IMR-90 (cell line): ENCODE data around the gene PRIMA1. TPM values are rescaled to one million over a fixed set of nuclear protein-coding genes. Genes with fewer than 3 reads are reported as not detected.

Source experiments
- ATAC-seq: fragments of 200-7000 bp; cut with Tn5 transposase; 2 replicates; pipeline ENCODE4 v1.9.1; 2020; ENCODE audit warnings: low read depth, mild to moderate bottlenecking, moderate library complexity
- BruUV-seq: library from RNA; stranded (reverse); fragments of 400-500 nt; replicated peaks from 2 replicates; lab custom pipeline; 2021; lab: Mats Ljungman, UMichigan
- CTCF ChIA-PET: fragments of 300-600 bp; formaldehyde crosslinking; extraction: SDS; loops from one replicate; lab custom pipeline; 2021; ENCODE audit warnings: antibody characterized with exemption; lab: Yijun Ruan, JAX
- POLR2A ChIA-PET: fragments of 300-600 bp; sonication (Branson Sonifier 250); formaldehyde crosslinking; loops from one replicate; lab custom pipeline; 2022; ENCODE audit warnings: antibody characterized with exemption; ENCODE audit not compliant: unreplicated experiment; lab: Charles Lee
- DNase-seq: peaks from one replicate; pipeline ENCODE4 v3.0.0; 2013
- H2AFZ ChIP-seq: replicated peaks from 2 replicates; pipeline ENCODE3; 2013; ENCODE audit warnings: low read length, mild to moderate bottlenecking; ENCODE audit not compliant: poor library complexity
- H2AK5ac ChIP-seq: 2 replicates; pipeline ENCODE4 v1.6.1; 2013; ENCODE audit warnings: low read depth, low read length, inconsistent platforms
- H2AK9ac ChIP-seq: replicated peaks from 2 replicates; pipeline ENCODE3; 2013; ENCODE audit warnings: mild to moderate bottlenecking, low read depth, low read length, moderate library complexity; ENCODE audit not compliant: poor library complexity
- H2BK120ac ChIP-seq: 2 replicates; pipeline ENCODE4 v1.6.1; 2013; ENCODE audit warnings: low read depth, low read length, inconsistent platforms
- H2BK15ac ChIP-seq: 3 replicates; pipeline ENCODE4 v1.6.1; 2013; ENCODE audit warnings: low read depth, low read length, inconsistent platforms
- H2BK20ac ChIP-seq: 2 replicates; pipeline ENCODE4 v1.6.1; 2013; ENCODE audit warnings: low read depth, mild to moderate bottlenecking, inconsistent platforms, low read length, moderate library complexity
- H2BK5ac ChIP-seq: 2 replicates; pipeline ENCODE4 v1.6.1; 2013; ENCODE audit warnings: mild to moderate bottlenecking, low read depth, low read length, inconsistent platforms; ENCODE audit not compliant: poor library complexity, severe bottlenecking
- H3K14ac ChIP-seq: replicated peaks from 2 replicates; pipeline ENCODE4 v1.6.1; 2013; ENCODE audit warnings: low read depth, low read length, inconsistent platforms
- H3K18ac ChIP-seq: 2 replicates; pipeline ENCODE4 v1.6.1; 2013; ENCODE audit warnings: low read depth, low read length, control low read depth
- H3K23ac ChIP-seq: 2 replicates; pipeline ENCODE4 v1.6.1; 2013; ENCODE audit warnings: low read depth, low read length, inconsistent platforms
- H3K27ac ChIP-seq: 2 replicates; pipeline ENCODE4 v1.5.1; 2013; ENCODE audit warnings: mild to moderate bottlenecking, control low read depth, low read length; ENCODE audit not compliant: insufficient read depth
- H3K27me3 ChIP-seq: 2 replicates; pipeline ENCODE4 v1.6.1; 2013; ENCODE audit warnings: low read length; ENCODE audit not compliant: control insufficient read depth, insufficient read depth
- H3K36me3 ChIP-seq: 2 replicates; pipeline ENCODE4 v1.6.1; 2013; ENCODE audit warnings: low read length, mixed read lengths; ENCODE audit not compliant: control insufficient read depth, insufficient read depth
- H3K4ac ChIP-seq: 2 replicates; pipeline ENCODE4 v1.6.1; 2013; ENCODE audit warnings: low read depth, low read length, inconsistent platforms
- H3K4me1 ChIP-seq: 2 replicates; pipeline ENCODE4 v1.6.1; 2013; ENCODE audit warnings: low read length, mixed read lengths; ENCODE audit not compliant: control insufficient read depth, insufficient read depth
- H3K4me2 ChIP-seq: 2 replicates; pipeline ENCODE4 v1.6.1; 2013; ENCODE audit warnings: low read depth, mild to moderate bottlenecking, control low read depth, low read length, moderate library complexity
- H3K4me3 ChIP-seq: 2 replicates; pipeline ENCODE4 v1.5.1; 2013; ENCODE audit warnings: low read depth, mild to moderate bottlenecking, control low read depth, low read length, moderate library complexity; ENCODE audit not compliant: insufficient read depth
- H3K56ac ChIP-seq: 2 replicates; pipeline ENCODE4 v1.6.1; 2013; ENCODE audit warnings: low read length, inconsistent platforms; ENCODE audit not compliant: insufficient read depth; ENCODE audit errors: extremely low read depth
- H3K79me1 ChIP-seq, 2 experiments: 2 replicates each; pipeline ENCODE4 v1.6.1; 2013; ENCODE audit warnings: low read length in 2 of 2, inconsistent platforms in 1 of 2, low read depth in 1 of 2
- H3K9ac ChIP-seq: 2 replicates; pipeline ENCODE4 v1.6.1; 2013; ENCODE audit warnings: low read depth, low read length, control low read depth
- H3K9me1 ChIP-seq: 2 replicates; pipeline ENCODE4 v1.6.1; 2013; ENCODE audit warnings: low read length, inconsistent platforms; ENCODE audit not compliant: insufficient read depth
- H3K9me3 ChIP-seq: 2 replicates; pipeline ENCODE4 v1.6.1; 2013; ENCODE audit warnings: low read length; ENCODE audit not compliant: control insufficient read depth, insufficient read depth
- H4K20me1 ChIP-seq: 2 replicates; pipeline ENCODE4 v1.6.1; 2013; ENCODE audit warnings: low read length, inconsistent platforms; ENCODE audit not compliant: insufficient read depth
- H4K5ac ChIP-seq: 2 replicates; pipeline ENCODE4 v1.6.1; 2013; ENCODE audit warnings: mild to moderate bottlenecking, low read depth, low read length, control low read depth
- H4K8ac ChIP-seq, 2 experiments: 2 replicates each; pipeline ENCODE4 v1.6.1; 2013; ENCODE audit warnings: low read depth in 2 of 2, low read length in 2 of 2, control low read depth in 1 of 2, inconsistent platforms in 1 of 2
- H4K91ac ChIP-seq: 2 replicates; pipeline ENCODE4 v1.6.1; 2013; ENCODE audit warnings: low read depth, low read length, inconsistent platforms; ENCODE audit not compliant: insufficient read depth
- BHLHE40 ChIP-seq: fragments of 150-350 bp; IDR thresholded peaks from 2 replicates; pipeline ENCODE4 v1.6.1; 2016; ENCODE audit warnings: mild to moderate bottlenecking, low read depth, low read length
- CEBPB ChIP-seq: IDR thresholded peaks from 2 replicates; pipeline ENCODE4 v1.6.1; 2012; ENCODE audit warnings: low read depth, low read length, improper control_type of control experiment
- CHD1 ChIP-seq: IDR thresholded peaks from 2 replicates; pipeline ENCODE4 v1.6.1; 2012; ENCODE audit warnings: low read depth, low read length, improper control_type of control experiment
- FOS ChIP-seq: fragments of 150-350 bp; IDR thresholded peaks from 2 replicates; pipeline ENCODE4 v1.6.1; 2016; ENCODE audit warnings: low read depth, low read length
- MAFK ChIP-seq: IDR thresholded peaks from 2 replicates; pipeline ENCODE4 v1.6.1; 2012; ENCODE audit warnings: low read depth, low read length, improper control_type of control experiment
- MAZ ChIP-seq: IDR thresholded peaks from 2 replicates; pipeline ENCODE4 v1.6.1; 2012; ENCODE audit warnings: low read depth, mild to moderate bottlenecking, low read length, improper control_type of control experiment, moderate library complexity, borderline replicate concordance
- NFE2L2 ChIP-seq: fragments of 150-350 bp; IDR thresholded peaks from 2 replicates; pipeline ENCODE4 v1.6.1; 2016; ENCODE audit warnings: low read depth, mild to moderate bottlenecking, low read length
- POLR2A ChIP-seq: IDR thresholded peaks from 2 replicates; pipeline ENCODE4 v1.6.1; 2012; ENCODE audit warnings: mild to moderate bottlenecking, low read depth, low read length
- RAD21 ChIP-seq: IDR thresholded peaks from 2 replicates; pipeline ENCODE4 v1.6.1; 2012; ENCODE audit warnings: low read length, improper control_type of control experiment
- RCOR1 ChIP-seq: IDR thresholded peaks from 2 replicates; pipeline ENCODE4 v1.6.1; 2012; ENCODE audit warnings: mild to moderate bottlenecking, low read length, improper control_type of control experiment; ENCODE audit not compliant: insufficient replicate concordance
- RFX5 ChIP-seq: IDR thresholded peaks from 2 replicates; pipeline ENCODE4 v1.8.0; 2012; ENCODE audit warnings: low read depth, mild to moderate bottlenecking, low read length, moderate library complexity
- WGBS, 2 experiments: methylation state at CpG; one replicate each; pipeline versions ENCODE4 v1.1.5 to v1.1.7; 2013; ENCODE audit warnings: missing lambda C conversion rate in 2 of 2; ENCODE audit not compliant: insufficient read length in 1 of 2; ENCODE audit errors: extremely low coverage in 2 of 2; 5-methylcytosine and 5-hydroxymethylcytosine counted together
- dilution Hi-C: fragments of 300-500 bp; cut with HindIII; formaldehyde crosslinking; loops from one replicate; pipeline ENCODE4 v1.14.3; 2018; ENCODE audit warnings: low sequenced_read_pairs; ENCODE audit not compliant: unreplicated experiment
- in situ Hi-C: fragments of 300-500 bp; cut with MboI; formaldehyde crosslinking; loops from 3 replicates; pipeline ENCODE4 v1.14.3; 2019; ENCODE audit warnings: low sequenced_read_pairs, inconsistent platforms, mixed read lengths
- intact Hi-C: fragments of 100-400 bp; cut with micrococcal nuclease; formaldehyde crosslinking; loops from 2 replicates; pipeline ENCODE4 v1.10.0; 2022
- polyA plus RNA-seq, 3 experiments: library from polyadenylated mRNA; depleted of rRNA; stranded (reverse); fragments of >200 nt; gene quantifications; 2 replicates each; pipeline ENCODE4 v1.2.3, GENCODE V29; 2012; ENCODE audit warnings: low replicate concordance in 1 of 3
- total RNA-seq: library from RNA; depleted of rRNA; stranded (reverse); fragments of >200 nt; gene quantifications from 2 replicates; pipeline ENCODE4 v1.2.3, GENCODE V29; 2012
- TF ChIP-seq, protein P1 (sequence below): fragments of 150-350 bp; IDR thresholded peaks from 2 replicates; pipeline ENCODE4 v1.6.1; 2016; ENCODE audit warnings: low read depth, mild to moderate bottlenecking, low read length, moderate library complexity, borderline replicate concordance
- TF ChIP-seq, protein P2 (sequence below): conservative IDR thresholded peaks from 2 replicates; pipeline ENCODE4 v1.5.1; 2012; ENCODE audit warnings: mild to moderate bottlenecking, low read depth, low read length, improper control_type of control experiment
- TF ChIP-seq, protein P3 (sequence below): fragments of 150-350 bp; IDR thresholded peaks from 2 replicates; pipeline ENCODE4 v1.6.1; 2017; ENCODE audit warnings: mild to moderate bottlenecking, antibody characterized with exemption, low read length, low read depth

The PRIMA1 gene
- total and polyA plus RNA-seq, 2 of the 4 experiments (the other 2 are of a cell fraction): not detected

DNA sequence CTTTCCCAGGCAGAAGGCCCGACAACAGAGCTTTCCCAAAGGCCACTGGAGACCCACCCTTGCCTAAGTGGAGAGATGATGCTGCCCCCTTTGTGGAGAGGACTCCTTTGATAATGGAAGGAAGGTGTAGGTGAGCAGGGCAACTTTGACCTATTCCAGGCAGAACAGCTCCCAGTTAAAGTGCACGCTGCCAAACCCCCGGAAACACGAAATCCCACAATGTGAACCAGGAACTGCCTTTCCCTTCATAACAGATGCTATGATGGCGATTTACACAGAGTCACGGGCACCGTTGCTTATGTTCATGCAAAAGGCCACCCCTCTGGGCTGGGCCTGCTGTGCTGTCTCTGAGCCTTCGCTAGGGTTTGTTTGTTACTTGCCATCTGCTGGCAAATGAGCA, 34.6 kb downstream of the PRIMA1 start:
- ChIA-PET POLR2A (no interaction called here), CTCF (no interaction called here)
- H2BK5ac ChIP-seq: no peak overlapping the region
- no peak overlapping the region for H2AFZ ChIP-seq
- no peak overlapping the region for H3K23ac ChIP-seq
- dilution Hi-C loops (no loop called here), in situ Hi-C loops (no loop called here), intact Hi-C loops (no loop called here)
- H3K79me1 ChIP-seq: no peaks in the 10 kb centered on the region
- no peak overlapping the region for H2BK15ac ChIP-seq
- no peak overlapping the region for H3K4me3 ChIP-seq
- no peak for ATAC-seq
- H3K36me3 ChIP-seq: no peaks in the 10 kb centered on the region
- no peaks in the 10 kb centered on the region for H3K9me1 ChIP-seq
- H3K27me3 ChIP-seq: no peaks in the 10 kb centered on the region
- no peak overlapping the region for H3K4ac ChIP-seq
- H3K18ac ChIP-seq: no peak overlapping the region
- no peak overlapping the region for H3K56ac ChIP-seq
- no peak overlapping the region for H3K4me2 ChIP-seq
- no peak overlapping the region for H2BK20ac ChIP-seq
- no peak overlapping the region for H4K5ac ChIP-seq
- no peak overlapping the region for H2BK120ac ChIP-seq
- no TSS peak for BruUV-seq
- H4K20me1 ChIP-seq: no peaks in the 10 kb centered on the region
- no peak overlapping the region for H3K9ac ChIP-seq
- H3K4me1 ChIP-seq: no peaks in the 10 kb centered on the region
- no peak overlapping the region for H2AK9ac ChIP-seq
- no peak overlapping the region for H3K14ac ChIP-seq
- peaks cover 7% of the 10 kb centered on the region for H3K9me3 ChIP-seq
- 58% methylated on average over 2 of the region's 8 CpGs; no CpG with 5 or more reads in 1 of the 2 experiments for WGBS, 2 experiments
- no peak overlapping the region for H4K8ac ChIP-seq
- TF ChIP-seq CHD1 (no peak), CEBPB (no peak), MAZ (no peak), RAD21 (no peak), RCOR1 (no peak), POLR2A (no peak), NFE2L2 (no peak), RFX5 (no peak), FOS (no peak), BHLHE40 (no peak), MAFK (no peak)
- TF ChIP-seq, protein P1, sequence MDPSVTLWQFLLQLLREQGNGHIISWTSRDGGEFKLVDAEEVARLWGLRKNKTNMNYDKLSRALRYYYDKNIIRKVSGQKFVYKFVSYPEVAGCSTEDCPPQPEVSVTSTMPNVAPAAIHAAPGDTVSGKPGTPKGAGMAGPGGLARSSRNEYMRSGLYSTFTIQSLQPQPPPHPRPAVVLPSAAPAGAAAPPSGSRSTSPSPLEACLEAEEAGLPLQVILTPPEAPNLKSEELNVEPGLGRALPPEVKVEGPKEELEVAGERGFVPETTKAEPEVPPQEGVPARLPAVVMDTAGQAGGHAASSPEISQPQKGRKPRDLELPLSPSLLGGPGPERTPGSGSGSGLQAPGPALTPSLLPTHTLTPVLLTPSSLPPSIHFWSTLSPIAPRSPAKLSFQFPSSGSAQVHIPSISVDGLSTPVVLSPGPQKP: no peak
- TF ChIP-seq, protein P2, sequence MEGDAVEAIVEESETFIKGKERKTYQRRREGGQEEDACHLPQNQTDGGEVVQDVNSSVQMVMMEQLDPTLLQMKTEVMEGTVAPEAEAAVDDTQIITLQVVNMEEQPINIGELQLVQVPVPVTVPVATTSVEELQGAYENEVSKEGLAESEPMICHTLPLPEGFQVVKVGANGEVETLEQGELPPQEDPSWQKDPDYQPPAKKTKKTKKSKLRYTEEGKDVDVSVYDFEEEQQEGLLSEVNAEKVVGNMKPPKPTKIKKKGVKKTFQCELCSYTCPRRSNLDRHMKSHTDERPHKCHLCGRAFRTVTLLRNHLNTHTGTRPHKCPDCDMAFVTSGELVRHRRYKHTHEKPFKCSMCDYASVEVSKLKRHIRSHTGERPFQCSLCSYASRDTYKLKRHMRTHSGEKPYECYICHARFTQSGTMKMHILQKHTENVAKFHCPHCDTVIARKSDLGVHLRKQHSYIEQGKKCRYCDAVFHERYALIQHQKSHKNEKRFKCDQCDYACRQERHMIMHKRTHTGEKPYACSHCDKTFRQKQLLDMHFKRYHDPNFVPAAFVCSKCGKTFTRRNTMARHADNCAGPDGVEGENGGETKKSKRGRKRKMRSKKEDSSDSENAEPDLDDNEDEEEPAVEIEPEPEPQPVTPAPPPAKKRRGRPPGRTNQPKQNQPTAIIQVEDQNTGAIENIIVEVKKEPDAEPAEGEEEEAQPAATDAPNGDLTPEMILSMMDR: no peak
- TF ChIP-seq, protein P3, sequence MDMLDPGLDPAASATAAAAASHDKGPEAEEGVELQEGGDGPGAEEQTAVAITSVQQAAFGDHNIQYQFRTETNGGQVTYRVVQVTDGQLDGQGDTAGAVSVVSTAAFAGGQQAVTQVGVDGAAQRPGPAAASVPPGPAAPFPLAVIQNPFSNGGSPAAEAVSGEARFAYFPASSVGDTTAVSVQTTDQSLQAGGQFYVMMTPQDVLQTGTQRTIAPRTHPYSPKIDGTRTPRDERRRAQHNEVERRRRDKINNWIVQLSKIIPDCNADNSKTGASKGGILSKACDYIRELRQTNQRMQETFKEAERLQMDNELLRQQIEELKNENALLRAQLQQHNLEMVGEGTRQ: no peak
- H2AK5ac ChIP-seq: no peak overlapping the region
- no peak for DNase-seq
- no peak overlapping the region for H4K91ac ChIP-seq
- H3K27ac ChIP-seq: no peak overlapping the region
